Measurements from ENCODE around the gene ICAM4. TPM values are rescaled to one million over a fixed set of nuclear protein-coding genes. Genes with fewer than 3 reads are reported as not detected.
A peak's percentile ranks its signal among the peaks of the same experiment; 100 is the strongest.

ICAM4 gene
- total RNA-seq, 1 donor from 2014 or later = 0.35 TPM

DNA sequence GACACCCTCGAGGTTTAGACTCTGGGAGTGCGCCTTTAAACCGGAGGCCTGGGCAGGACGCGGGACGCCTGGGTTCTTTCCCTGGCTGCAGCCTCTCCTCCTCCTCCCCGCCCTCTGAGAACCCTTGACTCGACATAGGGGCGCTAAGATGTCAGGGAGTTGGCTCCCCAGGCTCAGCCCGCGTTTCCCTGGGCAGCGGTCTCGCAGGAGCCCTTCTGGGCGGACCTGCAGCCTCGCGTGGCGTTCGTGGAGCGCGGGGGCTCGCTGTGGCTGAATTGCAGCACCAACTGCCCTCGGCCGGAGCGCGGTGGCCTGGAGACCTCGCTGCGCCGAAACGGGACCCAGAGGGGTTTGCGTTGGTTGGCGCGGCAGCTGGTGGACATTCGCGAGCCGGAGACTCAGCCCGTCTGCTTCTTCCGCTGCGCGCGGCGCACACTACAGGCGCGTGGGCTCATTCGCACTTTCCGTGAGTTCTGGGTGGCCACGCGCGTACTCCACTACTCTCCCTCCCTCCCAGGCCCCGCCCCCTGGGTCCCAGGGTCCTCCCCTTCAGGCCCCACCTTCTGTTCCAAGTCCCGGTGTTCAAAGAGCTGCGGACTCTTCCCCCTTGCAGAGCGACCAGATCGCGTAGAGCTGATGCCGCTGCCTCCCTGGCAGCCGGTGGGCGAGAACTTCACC, 4.3 kb downstream of the ICAM4 start:
- no peak for DNase-seq (ENCODE audit: low read depth)

DNA sequence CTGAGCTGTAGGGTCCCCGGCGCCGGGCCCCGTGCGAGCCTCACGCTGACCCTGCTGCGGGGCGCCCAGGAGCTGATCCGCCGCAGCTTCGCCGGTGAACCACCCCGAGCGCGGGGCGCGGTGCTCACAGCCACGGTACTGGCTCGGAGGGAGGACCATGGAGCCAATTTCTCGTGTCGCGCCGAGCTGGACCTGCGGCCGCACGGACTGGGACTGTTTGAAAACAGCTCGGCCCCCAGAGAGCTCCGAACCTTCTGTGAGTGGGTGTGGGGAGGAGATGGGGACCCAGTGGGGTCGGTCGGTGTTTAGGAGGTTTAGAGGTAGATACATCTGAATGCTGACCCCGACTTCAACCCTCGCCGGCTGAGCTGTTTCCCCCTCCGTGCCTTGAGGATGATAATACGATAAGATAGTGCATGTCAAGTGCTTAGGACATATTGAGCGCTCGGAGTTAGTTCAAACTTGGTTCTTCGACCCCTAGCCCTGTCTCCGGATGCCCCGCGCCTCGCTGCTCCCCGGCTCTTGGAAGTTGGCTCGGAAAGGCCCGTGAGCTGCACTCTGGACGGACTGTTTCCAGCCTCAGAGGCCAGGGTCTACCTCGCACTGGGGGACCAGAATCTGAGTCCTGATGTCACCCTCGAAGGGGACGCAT, 4.9 kb downstream of the ICAM4 start:
- no peak for DNase-seq (ENCODE audit: low read depth)

DNA sequence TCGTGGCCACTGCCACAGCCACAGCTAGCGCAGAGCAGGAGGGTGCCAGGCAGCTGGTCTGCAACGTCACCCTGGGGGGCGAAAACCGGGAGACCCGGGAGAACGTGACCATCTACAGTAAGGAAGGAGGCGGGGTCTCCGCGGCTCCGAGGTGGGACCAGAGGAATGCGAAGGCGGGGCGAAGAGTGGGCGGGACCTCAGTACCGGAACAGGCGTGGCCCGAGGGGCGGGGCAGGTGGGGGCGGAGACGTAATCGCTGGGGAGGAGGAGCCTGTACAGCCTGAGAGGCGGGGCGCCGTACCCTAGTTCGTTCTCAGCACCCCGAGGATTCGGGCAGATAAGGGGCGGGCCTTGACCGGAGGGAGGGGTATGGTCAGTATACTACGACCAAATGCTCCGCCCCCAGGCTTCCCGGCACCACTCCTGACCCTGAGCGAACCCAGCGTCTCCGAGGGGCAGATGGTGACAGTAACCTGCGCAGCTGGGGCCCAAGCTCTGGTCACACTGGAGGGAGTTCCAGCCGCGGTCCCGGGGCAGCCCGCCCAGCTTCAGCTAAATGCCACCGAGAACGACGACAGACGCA, 5.5 kb downstream of the ICAM4 start:
- peak; percentile 50 for DNase-seq (ENCODE audit: low read depth)

DNA sequence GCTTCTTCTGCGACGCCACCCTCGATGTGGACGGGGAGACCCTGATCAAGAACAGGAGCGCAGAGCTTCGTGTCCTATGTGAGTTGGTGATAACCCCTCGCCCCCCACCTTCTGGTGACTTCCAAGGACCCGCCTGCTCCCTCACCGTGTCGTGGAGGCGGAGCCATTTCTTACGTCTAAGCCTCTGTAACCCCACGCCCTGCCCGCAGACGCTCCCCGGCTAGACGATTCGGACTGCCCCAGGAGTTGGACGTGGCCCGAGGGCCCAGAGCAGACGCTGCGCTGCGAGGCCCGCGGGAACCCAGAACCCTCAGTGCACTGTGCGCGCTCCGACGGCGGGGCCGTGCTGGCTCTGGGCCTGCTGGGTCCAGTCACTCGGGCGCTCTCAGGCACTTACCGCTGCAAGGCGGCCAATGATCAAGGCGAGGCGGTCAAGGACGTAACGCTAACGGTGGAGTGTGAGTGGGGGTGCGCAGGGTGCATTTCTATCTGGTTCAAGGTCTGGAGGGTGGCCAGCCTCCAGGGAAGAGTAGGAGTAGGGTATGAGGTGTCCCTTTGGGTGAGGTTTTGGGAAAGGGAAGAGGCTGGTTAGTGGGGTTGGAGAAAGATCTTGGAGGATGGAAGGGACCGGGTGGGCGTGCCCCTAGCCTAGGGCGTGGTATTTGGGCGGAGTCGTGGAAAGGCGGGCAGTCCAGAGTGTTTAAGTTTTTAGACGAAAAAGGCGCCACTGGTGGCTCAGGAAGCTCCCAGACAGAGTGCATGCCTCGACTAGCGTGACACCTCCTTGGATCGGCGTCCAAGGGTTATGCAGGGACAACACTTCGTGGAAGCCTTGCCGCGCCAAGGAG, 6.3 kb downstream of the ICAM4 start:
- no peak for DNase-seq (ENCODE audit: low read depth)

DNA sequence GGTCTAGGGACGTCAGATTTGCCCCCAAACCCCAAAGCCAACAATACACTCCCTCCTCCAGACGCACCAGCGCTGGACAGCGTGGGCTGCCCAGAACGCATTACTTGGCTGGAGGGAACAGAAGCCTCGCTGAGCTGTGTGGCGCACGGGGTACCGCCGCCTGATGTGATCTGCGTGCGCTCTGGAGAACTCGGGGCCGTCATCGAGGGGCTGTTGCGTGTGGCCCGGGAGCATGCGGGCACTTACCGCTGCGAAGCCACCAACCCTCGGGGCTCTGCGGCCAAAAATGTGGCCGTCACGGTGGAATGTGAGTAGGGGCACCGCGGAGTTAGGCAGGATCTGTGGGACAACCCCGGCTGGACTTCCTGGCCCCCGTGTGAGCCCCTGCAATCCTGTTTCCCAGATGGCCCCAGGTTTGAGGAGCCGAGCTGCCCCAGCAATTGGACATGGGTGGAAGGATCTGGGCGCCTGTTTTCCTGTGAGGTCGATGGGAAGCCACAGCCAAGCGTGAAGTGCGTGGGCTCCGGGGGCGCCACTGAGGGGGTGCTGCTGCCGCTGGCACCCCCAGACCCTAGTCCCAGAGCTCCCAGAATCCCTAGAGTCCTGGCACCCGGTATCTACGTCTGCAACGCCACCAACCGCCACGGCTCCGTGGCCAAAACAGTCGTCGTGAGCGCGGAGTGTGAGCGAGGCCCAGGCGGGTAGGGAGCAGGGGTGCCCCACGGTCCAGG, 7.0 kb downstream of the ICAM4 start:
- no peak for DNase-seq (ENCODE audit: low read depth)

DNA sequence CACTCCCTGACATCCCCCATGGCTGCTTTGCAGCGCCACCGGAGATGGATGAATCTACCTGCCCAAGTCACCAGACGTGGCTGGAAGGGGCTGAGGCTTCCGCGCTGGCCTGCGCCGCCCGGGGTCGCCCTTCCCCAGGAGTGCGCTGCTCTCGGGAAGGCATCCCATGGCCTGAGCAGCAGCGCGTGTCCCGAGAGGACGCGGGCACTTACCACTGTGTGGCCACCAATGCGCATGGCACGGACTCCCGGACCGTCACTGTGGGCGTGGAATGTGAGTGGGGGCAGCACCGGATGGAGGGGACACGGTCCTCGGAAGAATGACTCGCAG, 7.6 kb downstream of the ICAM4 start:
- no peak for DNase-seq (ENCODE audit: low read depth)

DNA sequence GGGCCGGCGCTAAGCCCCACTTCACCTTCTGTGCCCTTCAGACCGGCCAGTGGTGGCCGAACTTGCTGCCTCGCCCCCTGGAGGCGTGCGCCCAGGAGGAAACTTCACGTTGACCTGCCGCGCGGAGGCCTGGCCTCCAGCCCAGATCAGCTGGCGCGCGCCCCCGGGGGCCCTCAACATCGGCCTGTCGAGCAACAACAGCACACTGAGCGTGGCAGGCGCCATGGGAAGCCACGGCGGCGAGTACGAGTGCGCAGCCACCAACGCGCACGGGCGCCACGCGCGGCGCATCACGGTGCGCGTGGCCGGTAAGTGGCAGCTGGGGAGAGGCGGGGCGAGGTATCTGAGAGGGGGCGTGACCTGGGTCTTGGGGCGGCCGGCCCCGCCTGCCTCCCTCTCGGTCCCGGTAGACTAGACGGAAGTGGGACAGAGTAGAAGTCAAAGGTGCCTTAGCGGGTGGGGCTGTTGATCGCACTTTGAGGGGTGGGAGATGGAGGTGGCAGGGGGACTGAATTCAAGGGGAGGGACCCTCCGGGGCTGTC, 8.6 kb downstream of the ICAM4 start:
- no peak for DNase-seq (ENCODE audit: low read depth)

DNA sequence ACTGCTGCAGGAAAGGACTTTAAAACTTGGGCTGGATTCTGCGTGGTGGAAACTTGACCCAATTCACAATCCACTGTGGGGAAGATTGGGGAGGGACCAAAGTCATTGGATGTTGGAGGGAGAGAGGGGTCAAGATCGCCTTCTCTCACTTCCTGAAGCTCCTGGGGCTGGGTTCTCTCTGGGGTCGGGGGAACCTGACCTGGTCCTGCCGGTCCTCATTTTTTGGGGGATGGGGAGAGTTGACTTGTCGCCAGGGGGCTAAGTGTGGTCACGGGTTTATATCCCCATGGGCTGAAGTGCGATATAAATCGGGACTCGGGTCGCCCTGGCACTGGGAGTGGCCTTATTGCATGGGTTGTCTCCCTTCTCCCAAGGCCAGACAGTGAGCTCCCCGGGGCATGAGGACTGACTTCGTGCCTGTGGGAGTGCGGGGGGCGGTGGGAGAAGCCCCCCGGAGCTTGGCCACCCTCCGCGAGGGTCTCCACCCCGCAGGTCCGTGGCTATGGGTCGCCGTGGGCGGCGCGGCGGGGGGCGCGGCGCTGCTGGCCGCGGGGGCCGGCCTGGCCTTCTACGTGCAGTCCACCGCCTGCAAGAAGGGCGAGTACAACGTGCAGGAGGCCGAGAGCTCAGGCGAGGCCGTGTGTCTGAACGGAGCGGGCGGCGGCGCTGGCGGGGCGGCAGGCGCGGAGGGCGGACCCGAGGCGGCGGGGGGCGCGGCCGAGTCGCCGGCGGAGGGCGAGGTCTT, 9.3 kb downstream of the ICAM4 start:
- DNase-seq (ENCODE audit: low read depth) = no peak

DNA sequence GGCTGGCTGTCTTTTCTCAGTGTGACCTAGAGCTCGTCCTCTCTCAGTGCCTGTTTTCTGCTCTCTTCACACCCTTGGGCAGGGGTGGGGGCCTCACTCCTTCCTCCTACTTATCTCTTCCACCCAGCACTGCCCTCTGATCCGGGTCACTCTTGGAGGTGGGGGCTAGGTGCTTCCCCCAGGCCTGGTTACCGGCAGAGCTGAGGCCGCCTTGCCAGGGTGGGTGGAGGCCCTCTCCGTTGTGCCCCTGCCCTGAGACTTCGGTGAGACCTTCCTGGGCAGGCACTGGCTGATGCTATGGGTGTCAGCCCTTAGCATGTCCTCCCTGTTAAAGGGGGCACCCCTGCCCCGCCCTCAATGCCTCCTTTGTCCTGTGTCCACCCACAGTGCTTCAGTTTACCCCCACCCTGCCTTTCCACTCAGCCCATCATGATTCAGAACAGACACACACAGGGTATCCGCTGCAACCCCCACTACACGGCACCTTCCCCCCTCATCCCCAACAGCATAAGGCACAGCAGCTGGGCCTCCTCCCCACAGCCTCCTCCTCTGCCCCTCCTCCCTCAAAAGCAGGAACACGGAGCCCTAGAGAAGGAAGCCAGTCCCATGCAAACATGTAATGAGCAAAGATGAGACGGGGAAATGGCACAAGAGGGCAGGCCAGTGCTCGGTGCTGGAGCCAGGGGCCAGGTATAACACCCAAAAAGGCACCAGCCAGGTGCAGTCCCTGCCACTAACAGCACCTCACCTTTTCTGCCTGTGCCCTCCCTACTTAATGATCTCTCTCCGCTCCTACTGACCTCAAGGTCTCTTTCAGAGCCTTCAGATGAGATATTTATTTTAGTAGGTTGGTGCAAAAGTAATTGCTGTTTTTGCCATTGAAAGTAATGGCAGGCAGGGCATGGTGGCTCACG, 13.0 kb downstream of the ICAM4 start:
- DNase-seq (ENCODE audit: low read depth) = no peak

DNA sequence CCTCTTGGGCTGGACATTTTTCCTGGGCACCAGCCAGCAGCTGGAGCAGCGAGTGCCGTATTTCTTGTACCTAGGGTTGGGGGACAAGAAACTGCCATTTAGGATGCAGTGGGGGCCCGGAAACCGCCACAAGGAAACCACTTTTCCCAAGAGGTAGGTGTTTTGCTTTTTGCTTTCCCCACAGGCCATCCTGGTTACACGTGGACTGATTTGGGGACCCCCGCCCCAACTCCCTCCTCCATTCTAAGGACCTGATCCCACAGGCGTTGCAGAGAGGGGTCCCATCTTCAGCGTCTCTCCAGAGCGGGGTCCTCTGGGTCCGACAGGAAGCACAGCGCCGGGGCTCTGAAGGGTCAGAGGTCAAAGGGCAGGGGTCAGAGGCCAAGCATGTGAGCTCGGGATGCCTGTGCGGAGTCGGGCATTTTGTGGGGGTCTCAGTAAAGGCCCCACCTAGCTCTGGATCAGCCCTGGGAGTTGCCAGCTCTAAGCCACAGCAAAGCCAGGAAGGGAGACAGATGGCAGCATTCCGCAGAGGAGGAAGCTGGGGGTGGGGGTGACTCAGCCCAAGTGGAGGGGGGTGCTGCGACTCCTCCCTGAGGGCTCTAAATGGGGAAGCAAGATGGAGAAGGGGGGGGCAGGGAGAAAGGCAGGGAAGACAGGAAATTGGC, 18.5 kb downstream of the ICAM4 start:
- DNase-seq (ENCODE audit: low read depth) = no peak

DNA sequence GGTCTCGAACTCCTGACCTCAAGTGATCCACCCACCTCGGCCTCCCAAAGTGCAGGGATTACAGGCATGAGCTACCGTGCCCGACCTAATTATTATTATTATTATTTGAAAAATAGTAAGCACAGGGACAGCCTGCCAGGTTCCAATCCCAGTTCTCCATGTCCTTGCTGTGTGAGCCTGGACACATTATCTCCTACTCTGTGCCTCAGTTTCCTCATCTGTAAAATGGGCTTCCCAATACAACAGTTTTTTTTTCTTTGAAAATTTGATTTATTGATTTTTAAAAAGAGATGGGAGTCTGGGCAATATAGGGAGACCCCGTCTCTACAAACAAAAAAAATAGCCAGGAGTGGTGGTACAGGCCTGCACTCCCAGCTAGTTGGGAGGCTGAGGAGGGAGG, 19.6 kb downstream of the ICAM4 start:
- DNase-seq (ENCODE audit: low read depth) = no peak

DNA sequence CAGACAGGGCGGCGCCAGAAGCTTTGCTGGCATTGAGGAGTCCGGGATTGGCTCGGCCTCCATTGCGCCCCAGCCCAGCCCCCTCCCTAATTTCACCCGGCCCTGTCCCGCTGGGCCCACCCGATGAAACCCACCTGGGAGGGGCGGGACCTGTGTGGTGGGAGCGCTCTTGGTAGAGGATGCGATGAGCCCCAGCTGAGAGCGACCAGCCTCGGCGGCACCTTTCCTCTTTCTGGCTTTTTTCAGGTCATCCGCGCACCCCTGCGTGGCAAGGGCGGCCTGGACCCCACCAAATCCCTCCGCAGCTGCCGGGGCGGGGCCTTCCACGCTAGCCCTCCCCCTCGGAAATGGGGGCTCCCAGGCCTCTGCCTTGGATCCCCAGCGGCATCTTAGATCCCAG, 22.7 kb downstream of the ICAM4 start, which contains the start of gene ZGLP1:
ZGLP1 (minus strand) TSS at position 393 of the 400 bp plus-strand sequence.
- no peak for DNase-seq (ENCODE audit: low read depth)

DNA sequence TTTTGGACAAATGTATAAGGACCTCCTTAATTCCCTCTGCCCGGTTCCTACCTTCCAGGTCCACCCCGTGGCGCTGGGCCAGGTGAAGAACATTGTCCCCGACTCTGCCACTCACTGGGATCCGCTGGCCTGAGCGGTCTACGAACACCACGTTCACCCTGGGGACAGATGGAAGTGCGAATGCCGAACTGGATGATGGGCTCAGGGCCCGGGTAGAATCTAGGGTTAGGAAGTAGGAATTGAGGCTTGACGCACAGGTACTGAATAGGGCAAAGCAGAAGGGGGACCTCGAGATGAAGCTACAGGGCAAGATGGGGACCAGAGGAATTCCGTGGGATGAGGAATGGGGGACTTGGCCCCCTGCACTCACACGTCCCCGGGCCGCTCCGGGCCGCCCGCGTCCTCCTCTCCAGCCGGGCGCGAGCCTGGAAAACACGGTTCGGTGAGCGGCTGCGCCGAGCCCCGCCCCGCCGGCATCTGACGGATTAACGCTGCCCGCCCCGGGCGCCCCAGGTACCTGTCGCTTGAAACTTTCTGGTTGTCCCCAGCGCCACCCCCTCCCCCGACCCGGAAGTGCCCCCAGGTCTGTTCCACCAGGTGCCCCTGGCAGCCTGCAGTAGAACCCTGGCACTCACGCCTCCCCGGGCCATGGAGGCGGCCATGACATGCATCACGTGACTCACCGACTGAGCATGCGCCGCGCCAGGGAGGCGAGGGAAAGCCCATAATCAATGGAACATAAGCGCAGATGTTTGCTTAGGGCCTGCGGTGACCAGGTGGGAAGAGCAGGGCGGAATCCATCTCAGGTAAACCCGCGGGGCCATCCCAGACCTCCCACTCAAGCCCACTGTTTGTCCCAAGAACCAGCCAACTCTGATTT, 28.8 kb downstream of the ICAM4 start, which contains the start of gene FDX2:
FDX2 (minus strand) TSS at position 681 of the 880 bp plus-strand sequence; CDS start at position 662, 19 bp downstream.
- DNase-seq (ENCODE audit: low read depth) = peak; percentile 48

DNA sequence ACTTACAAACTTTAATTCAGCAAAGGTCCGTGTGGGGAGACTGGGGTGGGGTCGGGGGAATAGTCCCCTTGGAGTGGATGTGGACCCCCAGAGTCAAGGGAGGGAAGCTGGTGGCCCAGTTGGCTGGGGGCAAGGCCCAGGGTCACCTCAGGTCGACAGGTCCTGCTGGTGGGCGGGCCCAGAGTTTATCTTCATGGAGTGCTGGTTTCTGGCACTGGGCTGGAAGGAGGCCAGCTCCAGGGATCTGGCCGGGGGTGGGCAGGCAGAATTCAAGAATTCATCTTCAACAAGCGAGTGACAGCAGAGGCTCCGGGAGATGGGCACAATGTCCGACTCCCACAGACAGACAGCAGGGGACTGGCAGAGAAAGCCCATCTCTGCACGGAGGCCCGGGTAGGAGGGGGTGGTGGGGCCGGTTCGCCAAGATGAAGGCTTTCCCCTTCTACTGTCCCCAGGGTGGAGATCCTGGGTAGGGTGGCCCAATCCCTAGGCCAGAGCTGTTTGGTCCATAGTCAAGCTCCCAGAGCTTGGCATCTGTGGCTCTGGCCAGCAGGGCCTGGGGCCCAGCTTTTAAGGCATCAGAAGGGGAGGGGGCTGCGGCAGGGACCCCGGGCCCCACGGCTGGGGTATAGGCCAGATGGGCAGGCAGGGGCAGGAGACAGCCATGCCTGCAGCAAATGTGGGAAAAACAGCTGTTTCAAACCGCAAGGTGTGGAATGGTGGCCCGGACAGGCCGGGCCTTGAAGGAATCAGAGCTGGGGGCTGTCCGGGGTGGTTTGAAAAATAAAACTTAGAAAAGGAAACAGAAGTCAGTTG, 29.7 kb downstream of the ICAM4 start:
- DNase-seq (ENCODE audit: low read depth) = no peak

DNA sequence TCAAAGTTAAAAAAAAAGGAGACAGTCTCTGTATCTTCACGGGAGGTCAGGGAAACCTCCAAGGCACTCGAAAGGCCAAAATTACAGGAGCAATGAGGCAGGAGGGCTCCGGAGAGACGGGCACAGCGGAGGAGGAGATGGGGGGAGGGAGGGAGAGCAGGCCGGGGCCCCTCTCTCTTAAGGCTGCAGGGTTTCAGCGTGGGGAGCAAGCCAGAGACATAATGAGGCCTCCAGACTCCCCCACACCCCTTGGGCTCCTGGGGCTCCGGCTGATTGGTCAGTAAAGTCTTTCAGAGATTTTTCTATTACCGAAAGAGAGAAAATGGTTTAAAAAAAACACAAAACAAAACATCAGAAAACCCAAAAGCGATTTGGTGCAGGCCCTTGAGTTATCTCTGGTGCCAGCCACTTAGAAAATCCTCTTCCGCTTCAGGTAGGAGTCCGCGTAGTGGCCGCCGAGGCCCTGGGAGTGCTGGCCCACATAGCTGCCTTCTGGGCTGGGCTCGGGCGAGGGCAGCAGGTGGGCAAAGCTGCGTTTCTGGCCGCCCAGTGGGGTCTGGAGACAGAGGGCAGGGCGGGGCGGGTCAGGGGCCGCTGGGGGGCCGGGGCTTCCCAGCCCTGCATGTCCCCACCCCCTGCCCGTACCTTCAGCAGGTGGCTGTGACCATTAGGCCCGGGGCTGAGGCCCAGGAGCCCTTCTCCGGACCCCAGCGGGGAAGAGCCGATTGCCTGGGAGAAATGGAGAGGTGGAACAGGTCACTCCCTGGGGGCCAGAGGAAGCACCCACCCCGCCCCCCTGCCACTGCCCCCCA, 30.5 kb downstream of the ICAM4 start:
- no peak for DNase-seq (ENCODE audit: low read depth)

DNA sequence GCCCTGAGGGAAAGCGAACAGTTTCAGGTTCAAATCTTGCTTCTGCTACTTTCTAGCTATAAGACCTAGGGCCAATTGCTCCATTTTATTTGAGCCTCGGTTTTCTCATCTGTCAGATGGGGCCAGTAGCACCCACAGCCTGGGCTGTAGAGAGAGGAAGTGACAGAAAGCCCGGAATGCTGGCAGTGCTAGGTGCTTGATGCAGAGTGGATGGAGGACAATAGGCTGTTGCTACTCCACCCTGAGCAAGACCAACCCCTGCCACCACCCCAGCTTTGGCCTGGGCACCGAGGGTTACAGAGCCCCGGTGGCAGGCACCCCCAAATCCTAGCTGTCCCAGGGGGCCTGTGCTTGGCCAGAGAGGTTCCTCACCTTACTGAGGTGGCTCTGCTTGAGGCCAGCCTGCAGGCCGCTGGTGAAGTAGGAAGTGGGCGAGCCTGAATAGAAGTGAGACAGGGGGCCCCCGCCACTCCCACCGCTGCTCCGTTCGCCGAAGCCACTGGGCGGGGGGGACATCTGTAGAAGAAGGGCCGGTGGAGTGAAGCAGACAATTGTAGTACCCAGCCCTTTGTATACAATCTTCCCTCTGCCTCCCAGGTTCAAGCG, 31.2 kb downstream of the ICAM4 start:
- DNase-seq (ENCODE audit: low read depth) = no peak

Data from renal cortical epithelial cell (primary cell).